Gastrocnemius medialis (tissue), 4 donors: Measurements from ENCODE around the gene HES2.

ENCODE experiments used
- POLR2A ChIP-seq, 2 donors: fragments of 450-650 bp; IDR thresholded peaks; one replicate each; pipeline ENCODE4 v1.6.1; 2017; ENCODE audit warnings: antibody characterized with exemption in 2 of 2, mild to moderate bottlenecking in 2 of 2, moderate library complexity in 2 of 2
- TF ChIP-seq, protein P1 (sequence below), 5 experiments: fragments of 450-650 bp in 3 of 5; fragments of 200-600 bp in 2 of 5; sonication (generic) in 2 of 5; IDR thresholded peaks in 4 of 5; conservative IDR thresholded peaks in 1 of 5; 1 replicate in 4 of 5; 2 replicates in 1 of 5; pipeline ENCODE4 v1.5.1; 2016 to 2019; ENCODE audit warnings: antibody characterized with exemption in 5 of 5, mild to moderate bottlenecking in 3 of 5, moderate library complexity in 3 of 5

DNA sequence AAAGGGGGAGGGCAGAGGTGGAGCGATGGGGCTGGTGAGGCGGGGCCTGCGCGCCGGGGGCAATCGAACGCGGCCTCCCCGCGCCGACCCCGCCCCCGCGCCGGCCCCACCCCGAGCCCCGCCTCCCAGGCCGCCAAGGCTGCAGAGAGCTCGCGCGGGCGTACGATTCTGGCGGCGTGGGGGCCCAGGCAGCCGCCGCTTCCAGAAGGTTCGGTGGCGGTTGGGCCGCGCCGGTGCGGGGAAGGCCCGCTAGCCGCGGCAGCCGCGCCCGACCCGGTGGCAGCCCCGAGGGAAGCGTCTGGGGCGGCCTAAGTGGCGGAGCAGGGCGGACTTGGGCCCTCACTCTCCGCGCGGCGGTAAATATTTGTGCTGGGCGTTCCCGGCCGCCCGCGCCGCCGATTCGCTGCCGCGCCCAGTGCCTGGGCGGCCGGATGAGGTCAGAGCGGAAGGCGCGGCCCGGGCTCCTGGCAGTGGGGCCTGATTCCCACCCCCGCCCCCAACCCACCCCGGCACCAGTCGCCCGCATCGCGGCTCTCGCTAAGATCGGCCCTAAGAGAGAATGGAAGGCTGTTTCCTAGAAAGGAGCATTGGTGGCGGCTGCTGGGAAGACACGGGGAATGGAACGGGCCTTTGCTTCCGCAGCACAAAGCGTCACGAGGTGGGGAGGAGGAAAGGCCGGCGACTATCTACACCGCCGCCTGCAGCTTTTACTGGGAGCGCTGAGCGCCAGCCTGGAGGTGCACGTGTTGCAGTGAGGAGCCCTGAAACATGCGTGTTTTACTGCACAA is 26.1 kb downstream of the HES2 start, which contains the start of gene ACOT7:
- TF ChIP-seq, protein P1, sequence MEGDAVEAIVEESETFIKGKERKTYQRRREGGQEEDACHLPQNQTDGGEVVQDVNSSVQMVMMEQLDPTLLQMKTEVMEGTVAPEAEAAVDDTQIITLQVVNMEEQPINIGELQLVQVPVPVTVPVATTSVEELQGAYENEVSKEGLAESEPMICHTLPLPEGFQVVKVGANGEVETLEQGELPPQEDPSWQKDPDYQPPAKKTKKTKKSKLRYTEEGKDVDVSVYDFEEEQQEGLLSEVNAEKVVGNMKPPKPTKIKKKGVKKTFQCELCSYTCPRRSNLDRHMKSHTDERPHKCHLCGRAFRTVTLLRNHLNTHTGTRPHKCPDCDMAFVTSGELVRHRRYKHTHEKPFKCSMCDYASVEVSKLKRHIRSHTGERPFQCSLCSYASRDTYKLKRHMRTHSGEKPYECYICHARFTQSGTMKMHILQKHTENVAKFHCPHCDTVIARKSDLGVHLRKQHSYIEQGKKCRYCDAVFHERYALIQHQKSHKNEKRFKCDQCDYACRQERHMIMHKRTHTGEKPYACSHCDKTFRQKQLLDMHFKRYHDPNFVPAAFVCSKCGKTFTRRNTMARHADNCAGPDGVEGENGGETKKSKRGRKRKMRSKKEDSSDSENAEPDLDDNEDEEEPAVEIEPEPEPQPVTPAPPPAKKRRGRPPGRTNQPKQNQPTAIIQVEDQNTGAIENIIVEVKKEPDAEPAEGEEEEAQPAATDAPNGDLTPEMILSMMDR (IDR thresholded peaks at IDR 0.05 in 4 of 5, conservative IDR thresholded peaks at IDR 0.05 in 1 of 5): peak in 1 of 5 experiments; percentile 26
- TF ChIP-seq POLR2A (IDR thresholded peaks at IDR 0.05): peak; percentile 60 to 78
